ENCODE results near the gene P2RY14.
"Not testable (repeated sequence)": the region's sequence is repeated elsewhere in the genome, so short reads cannot be mapped to it uniquely, and the experiment has no call there.

Gene P2RY14

GRCh38 chr3:151259664-151260063 is 18.7 kb downstream of the P2RY14 start:
- DNase-seq (ENCODE audit: low spot score) = no peak

GRCh38 chr3:151256749-151257148 is 21.6 kb downstream of the P2RY14 start:
- DNase-seq (ENCODE audit: low spot score) = no peak

- no peak for DNase-seq (ENCODE audit: low spot score)
Observed at GRCh38 chr3:151248772-151249337, 29.5 kb downstream of the P2RY14 start.

GRCh38 chr3:151242006-151242405 is 36.3 kb downstream of the P2RY14 start:
- not testable (repeated sequence) for DNase-seq (ENCODE audit: low spot score)

GRCh38 chr3:151236736-151237135 is 41.6 kb downstream of the P2RY14 start:
- no peak for DNase-seq (ENCODE audit: low spot score)

- DNase-seq (ENCODE audit: low spot score) = no peak
Observed at GRCh38 chr3:151236316-151236715, 42.0 kb downstream of the P2RY14 start.

- no peak for DNase-seq (ENCODE audit: low spot score)
Observed at GRCh38 chr3:151234825-151235224, 43.5 kb downstream of the P2RY14 start.

GRCh38 chr3:151232991-151233390 is 45.4 kb downstream of the P2RY14 start:
- no peak for DNase-seq (ENCODE audit: low spot score)

- not testable (repeated sequence) for DNase-seq (ENCODE audit: low spot score)
Observed at GRCh38 chr3:151232403-151232802, 45.9 kb downstream of the P2RY14 start.

- DNase-seq (ENCODE audit: low spot score) = no peak
Observed at GRCh38 chr3:151230646-151231045, 47.7 kb downstream of the P2RY14 start.

- DNase-seq (ENCODE audit: low spot score) = peak; percentile 13
Observed at GRCh38 chr3:151228666-151229040, 49.7 kb downstream of the P2RY14 start.

GRCh38 chr3:151227807-151228665 is 50.3 kb downstream of the P2RY14 start:
- DNase-seq (ENCODE audit: low spot score) = peak; percentile 73

- DNase-seq (ENCODE audit: low spot score) = peak; percentile 14
Observed at GRCh38 chr3:151227266-151227806, 51.0 kb downstream of the P2RY14 start.

- DNase-seq (ENCODE audit: low spot score) = no peak
Observed at GRCh38 chr3:151226825-151227224, 51.5 kb downstream of the P2RY14 start.

GRCh38 chr3:151226088-151226563 is 52.2 kb downstream of the P2RY14 start:
- DNase-seq (ENCODE audit: low spot score) = peak; percentile 85

GRCh38 chr3:151225040-151225975 is 53.0 kb downstream of the P2RY14 start:
- DNase-seq (ENCODE audit: low spot score) = no peak

GRCh38 chr3:151224268-151224866 is 54.0 kb downstream of the P2RY14 start:
- DNase-seq (ENCODE audit: low spot score) = no peak

- DNase-seq (ENCODE audit: low spot score) = peak; percentile 93
Observed at GRCh38 chr3:151219056-151219455, 59.3 kb downstream of the P2RY14 start.

- peak; percentile 78 for DNase-seq (ENCODE audit: low spot score)
Observed at GRCh38 chr3:151218136-151218535, 60.2 kb downstream of the P2RY14 start.

- peak; percentile 35 for DNase-seq (ENCODE audit: low spot score)
Observed at GRCh38 chr3:151216641-151217607, 61.4 kb downstream of the P2RY14 start.
